Calu3 (cell line): ENCODE data around the gene SPNS2. TPM values are rescaled to one million over a fixed set of nuclear protein-coding genes. Genes with fewer than 3 reads are reported as not detected.
A peak's percentile ranks its signal among the peaks of the same experiment; 100 is the strongest.

Experiments
- BruUV-seq: library from RNA; stranded (reverse); fragments of 400-500 nt; replicated peaks from 2 replicates; lab custom pipeline; 2021; lab: Mats Ljungman, UMichigan
- CTCF ChIA-PET: fragments of 300-600 bp; sonication (Branson Sonifier 250); formaldehyde crosslinking; loops from one replicate; lab custom pipeline; 2022; ENCODE audit warnings: antibody characterized with exemption; lab: Charles Lee
- DNase-seq: peaks from one replicate; pipeline ENCODE4 v3.0.0; 2022
- H3K27ac Mint-ChIP-seq: one replicate; pipeline ENCODE4 v1.8.0; 2022; ENCODE audit warnings: mixed read lengths; ENCODE audit not compliant: unreplicated experiment
- H3K27me3 Mint-ChIP-seq: one replicate; pipeline ENCODE4 v1.8.0; 2022; ENCODE audit warnings: mixed read lengths; ENCODE audit not compliant: unreplicated experiment
- H3K36me3 Mint-ChIP-seq: one replicate; pipeline ENCODE4 v1.8.0; 2022; ENCODE audit warnings: mild to moderate bottlenecking, moderate library complexity, mixed read lengths; ENCODE audit not compliant: insufficient read depth, unreplicated experiment
- H3K4me1 Mint-ChIP-seq: one replicate; pipeline ENCODE4 v1.8.0; 2022; ENCODE audit warnings: mild to moderate bottlenecking, low read depth, mixed read lengths; ENCODE audit not compliant: unreplicated experiment
- H3K4me3 Mint-ChIP-seq: one replicate; pipeline ENCODE4 v1.8.0; 2022; ENCODE audit warnings: mild to moderate bottlenecking, low read depth, moderate library complexity, mixed read lengths; ENCODE audit not compliant: unreplicated experiment
- H3K9me3 Mint-ChIP-seq: one replicate; pipeline ENCODE4 v1.8.0; 2022; ENCODE audit warnings: low read depth, mixed read lengths; ENCODE audit not compliant: unreplicated experiment
- CTCF ChIP-seq: fragments of 200-600 bp; IDR thresholded peaks from one replicate; pipeline ENCODE4 v1.8.0; 2022; ENCODE audit warnings: antibody characterized with exemption; ENCODE audit not compliant: unreplicated experiment
- intact Hi-C: fragments of 100-400 bp; cut with micrococcal nuclease; formaldehyde crosslinking; loops from one replicate; pipeline ENCODE4 v1.10.0; 2022; ENCODE audit not compliant: unreplicated experiment
- total RNA-seq: library from RNA; stranded (reverse); gene quantifications from 2 replicates; pipeline ENCODE4 v1.2.3, GENCODE V29; 2022

SPNS2 gene
- total RNA-seq, 1 experiment from 2014 or later: 63.4 TPM

- DNase-seq: no peak
- H3K9me3 Mint-ChIP-seq: no peaks in the 10 kb centered on the region
- BruUV-seq: no TSS peak
- H3K4me1 Mint-ChIP-seq: peaks cover 43% of the 10 kb centered on the region
- no peaks in the 10 kb centered on the region for H3K27me3 Mint-ChIP-seq
- peak overlapping the region; percentile 15 for H3K27ac Mint-ChIP-seq
- no peak for TF ChIP-seq CTCF
- CTCF ChIA-PET: interaction anchor here (1.1 to 1.5 kb wide), 2 partner anchors 14 to 67 kb away, joined by 4 to 7 read pairs; no protein-coding TSS in a partner anchor
- peak overlapping the region; percentile 78 for H3K4me3 Mint-ChIP-seq
- peaks cover 41% of the 10 kb centered on the region for H3K36me3 Mint-ChIP-seq
- intact Hi-C loops: loop anchor here (5.0 kb wide), 1 partner anchor 77 kb away; no protein-coding TSS in a partner anchor
Measured at GRCh38 chr17:4499431-4500190, 930 bp downstream of the SPNS2 start.

GRCh38 chr17:4500191-4500571 is 1.5 kb downstream of the SPNS2 start:
- Mint-ChIP-seq H3K4me1 (peaks cover 43% of the 10 kb centered on the region), H3K9me3 (no peaks in the 10 kb centered on the region), H3K27ac (peak overlapping the region; percentile 15), H3K4me3 (peak overlapping the region; percentile 78), H3K36me3 (peaks cover 46% of the 10 kb centered on the region), H3K27me3 (no peaks in the 10 kb centered on the region)
- no peak for DNase-seq
- no peak for TF ChIP-seq CTCF
- intact Hi-C loops: no loop called here
- CTCF ChIA-PET: interaction anchor here (0.8 to 1.5 kb wide), 3 partner anchors 14 to 78 kb away, joined by 4 to 7 read pairs (median 4); no protein-coding TSS in a partner anchor
- BruUV-seq: TSS peak; percentile 59

- H3K4me1 Mint-ChIP-seq: peaks cover 42% of the 10 kb centered on the region
- BruUV-seq: no TSS peak
- peaks cover 53% of the 10 kb centered on the region for H3K36me3 Mint-ChIP-seq
- CTCF ChIA-PET: no interaction called here
- no peaks in the 10 kb centered on the region for H3K9me3 Mint-ChIP-seq
- DNase-seq: no peak
- intact Hi-C loops: no loop called here
- peak overlapping the region; percentile 27 for H3K27ac Mint-ChIP-seq
- H3K27me3 Mint-ChIP-seq: no peaks in the 10 kb centered on the region
- H3K4me3 Mint-ChIP-seq: peak overlapping the region; percentile 78
- TF ChIP-seq CTCF: no peak
Measured at GRCh38 chr17:4501295-4501949, 2.7 kb downstream of the SPNS2 start.

GRCh38 chr17:4502466-4503154 is 3.9 kb downstream of the SPNS2 start:
- peaks cover 35% of the 10 kb centered on the region for H3K4me1 Mint-ChIP-seq

More at GRCh38 chr17:4502466-4503154, 3.9 kb downstream of the SPNS2 start:
- intact Hi-C loops: no loop called here
- Mint-ChIP-seq H3K27me3 (no peaks in the 10 kb centered on the region), H3K9me3 (no peaks in the 10 kb centered on the region), H3K4me3 (no peak overlapping the region), H3K27ac (no peak overlapping the region), H3K36me3 (peaks cover 45% of the 10 kb centered on the region)
- no peak for TF ChIP-seq CTCF
- BruUV-seq: no TSS peak
- no peak for DNase-seq
- CTCF ChIA-PET: interaction anchor here (0.7 kb wide), 1 partner anchor 72 kb away, joined by 3 read pairs; no protein-coding TSS in a partner anchor
